Measurements from ENCODE around the gene MACC1.
"Not testable (repeated sequence)": the region's sequence is repeated elsewhere in the genome, so short reads cannot be mapped to it uniquely, and the experiment has no call there.

Gene MACC1

DNA sequence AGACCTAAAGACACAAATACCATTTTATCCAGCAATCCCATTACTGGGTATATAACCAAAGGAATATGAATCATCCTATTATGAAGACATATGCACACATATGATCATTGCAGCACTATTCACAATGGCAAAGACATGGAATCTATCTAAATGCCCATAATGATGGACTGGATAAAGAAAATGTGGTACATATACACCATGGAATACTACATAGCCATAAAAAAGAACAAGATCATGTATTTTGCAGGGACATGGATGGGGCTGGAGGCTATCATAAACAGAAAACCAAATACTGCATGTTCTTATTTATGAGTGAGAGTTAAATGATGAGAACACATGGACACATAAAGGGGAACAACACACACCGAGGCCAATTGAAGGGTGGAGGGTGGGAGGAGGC, 3.8 kb downstream of the MACC1 start:
- DNase-seq, result no peak
- Histone ChIP-seq H3K4me1 (no peaks in the 10 kb centered on the region), H3K27me3 (no peaks in the 10 kb centered on the region), H3K9me3 (no peaks in the 10 kb centered on the region), H3K36me3 (no peaks in the 10 kb centered on the region), H3K27ac (no peak overlapping the region), H3K4me3 (no peak overlapping the region)
- intact Hi-C loops (cut with DNase I; ENCODE audit: low total_unique reads), result no loop called here
- TF ChIP-seq, protein P1, sequence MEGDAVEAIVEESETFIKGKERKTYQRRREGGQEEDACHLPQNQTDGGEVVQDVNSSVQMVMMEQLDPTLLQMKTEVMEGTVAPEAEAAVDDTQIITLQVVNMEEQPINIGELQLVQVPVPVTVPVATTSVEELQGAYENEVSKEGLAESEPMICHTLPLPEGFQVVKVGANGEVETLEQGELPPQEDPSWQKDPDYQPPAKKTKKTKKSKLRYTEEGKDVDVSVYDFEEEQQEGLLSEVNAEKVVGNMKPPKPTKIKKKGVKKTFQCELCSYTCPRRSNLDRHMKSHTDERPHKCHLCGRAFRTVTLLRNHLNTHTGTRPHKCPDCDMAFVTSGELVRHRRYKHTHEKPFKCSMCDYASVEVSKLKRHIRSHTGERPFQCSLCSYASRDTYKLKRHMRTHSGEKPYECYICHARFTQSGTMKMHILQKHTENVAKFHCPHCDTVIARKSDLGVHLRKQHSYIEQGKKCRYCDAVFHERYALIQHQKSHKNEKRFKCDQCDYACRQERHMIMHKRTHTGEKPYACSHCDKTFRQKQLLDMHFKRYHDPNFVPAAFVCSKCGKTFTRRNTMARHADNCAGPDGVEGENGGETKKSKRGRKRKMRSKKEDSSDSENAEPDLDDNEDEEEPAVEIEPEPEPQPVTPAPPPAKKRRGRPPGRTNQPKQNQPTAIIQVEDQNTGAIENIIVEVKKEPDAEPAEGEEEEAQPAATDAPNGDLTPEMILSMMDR (IDR thresholded peaks at IDR 0.05), result no peak

DNA sequence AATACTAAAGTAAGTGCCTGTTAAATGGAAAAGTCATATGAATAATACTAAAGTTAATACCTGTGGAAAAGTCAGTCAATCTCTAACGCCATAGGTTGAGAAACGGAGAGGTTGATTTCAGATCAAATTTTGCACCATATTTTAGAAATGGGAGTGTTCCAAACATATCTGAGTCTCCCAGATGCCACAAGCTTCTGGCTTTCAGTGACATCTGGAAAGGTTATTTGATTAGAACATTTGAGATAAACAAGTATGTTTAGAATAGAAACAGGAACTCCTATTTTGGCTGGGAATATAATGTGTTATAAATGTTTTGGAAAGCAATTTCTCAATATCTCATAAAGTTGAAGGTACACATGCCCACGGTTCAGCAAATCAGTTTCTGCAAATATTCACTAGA, 5.8 kb downstream of the MACC1 start:
- H3K27ac ChIP-seq, result no peak overlapping the region
- H3K4me3 ChIP-seq, result no peak overlapping the region
- H3K27me3 ChIP-seq, result no peaks in the 10 kb centered on the region
- TF ChIP-seq, protein P1 (IDR thresholded peaks at IDR 0.05), result no peak
- no peaks in the 10 kb centered on the region for H3K9me3 ChIP-seq
- no peaks in the 10 kb centered on the region for H3K36me3 ChIP-seq
- H3K4me1 ChIP-seq, result no peaks in the 10 kb centered on the region
- no peak for DNase-seq
- intact Hi-C loops (cut with DNase I; ENCODE audit: low total_unique reads), result no loop called here

DNA sequence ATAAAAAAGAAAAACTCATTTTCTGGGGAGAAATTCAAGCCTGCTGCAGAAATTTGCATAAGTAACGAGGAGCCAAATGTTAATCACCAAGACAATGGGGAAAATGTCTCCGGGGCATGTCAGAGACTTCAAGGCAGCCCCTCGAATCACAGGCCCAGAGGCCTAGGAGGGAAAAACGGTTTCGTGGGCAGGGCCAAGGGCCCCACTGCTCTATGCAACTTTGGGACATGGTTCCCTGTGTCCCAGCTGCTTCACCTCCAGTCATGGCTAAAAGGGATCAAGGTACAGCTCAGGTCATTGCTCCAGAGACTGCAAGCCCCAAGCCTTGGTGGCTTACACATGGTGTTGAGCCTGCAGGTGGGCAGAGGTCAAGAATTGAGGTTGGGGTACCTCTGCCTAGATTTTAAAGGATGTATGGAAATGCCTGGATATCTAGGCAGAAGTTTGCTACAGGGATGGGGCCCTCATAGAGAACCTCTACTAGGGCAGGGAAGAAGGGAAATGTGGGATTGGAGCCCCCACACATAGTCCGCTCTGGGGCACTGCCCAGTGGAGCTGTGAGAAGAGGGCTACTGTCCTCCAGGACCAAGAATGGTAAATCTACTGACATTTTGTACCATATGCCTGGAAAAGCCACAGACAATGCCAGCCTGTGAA, 8.4 kb downstream of the MACC1 start:
- Histone ChIP-seq H3K27me3 (no peaks in the 10 kb centered on the region), H3K9me3 (no peaks in the 10 kb centered on the region), H3K4me3 (no peak overlapping the region), H3K27ac (no peak overlapping the region), H3K36me3 (no peaks in the 10 kb centered on the region), H3K4me1 (no peaks in the 10 kb centered on the region)
- DNase-seq, result no peak
- TF ChIP-seq, protein P1 (IDR thresholded peaks at IDR 0.05), result no peak
- intact Hi-C loops (cut with DNase I; ENCODE audit: low total_unique reads), result no loop called here

DNA sequence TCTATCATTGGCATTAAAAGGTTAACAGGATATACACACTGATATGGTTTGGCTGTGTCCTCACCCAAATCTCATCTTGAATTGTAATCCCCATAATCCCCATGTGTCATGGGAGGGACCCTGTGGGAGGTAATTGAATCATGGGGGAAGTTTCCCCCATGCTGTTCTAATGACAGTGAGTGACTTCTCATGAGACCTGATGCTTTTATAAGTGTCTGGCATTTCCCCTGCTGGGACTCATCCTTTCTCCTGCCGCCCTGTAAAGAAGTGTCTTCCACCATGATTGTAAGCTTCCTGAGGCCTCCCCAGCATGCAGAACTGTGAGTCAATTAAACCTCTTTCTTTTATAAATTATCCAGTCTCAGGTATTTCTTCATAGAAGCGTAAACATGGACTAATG, 9.4 kb downstream of the MACC1 start:
- H3K36me3 ChIP-seq; H3K4me3 ChIP-seq; H3K4me1 ChIP-seq; H3K9me3 ChIP-seq; H3K27me3 ChIP-seq; intact Hi-C loops (cut with DNase I; ENCODE audit: low total_unique reads); H3K27ac ChIP-seq; DNase-seq: not testable (repeated sequence)

DNA sequence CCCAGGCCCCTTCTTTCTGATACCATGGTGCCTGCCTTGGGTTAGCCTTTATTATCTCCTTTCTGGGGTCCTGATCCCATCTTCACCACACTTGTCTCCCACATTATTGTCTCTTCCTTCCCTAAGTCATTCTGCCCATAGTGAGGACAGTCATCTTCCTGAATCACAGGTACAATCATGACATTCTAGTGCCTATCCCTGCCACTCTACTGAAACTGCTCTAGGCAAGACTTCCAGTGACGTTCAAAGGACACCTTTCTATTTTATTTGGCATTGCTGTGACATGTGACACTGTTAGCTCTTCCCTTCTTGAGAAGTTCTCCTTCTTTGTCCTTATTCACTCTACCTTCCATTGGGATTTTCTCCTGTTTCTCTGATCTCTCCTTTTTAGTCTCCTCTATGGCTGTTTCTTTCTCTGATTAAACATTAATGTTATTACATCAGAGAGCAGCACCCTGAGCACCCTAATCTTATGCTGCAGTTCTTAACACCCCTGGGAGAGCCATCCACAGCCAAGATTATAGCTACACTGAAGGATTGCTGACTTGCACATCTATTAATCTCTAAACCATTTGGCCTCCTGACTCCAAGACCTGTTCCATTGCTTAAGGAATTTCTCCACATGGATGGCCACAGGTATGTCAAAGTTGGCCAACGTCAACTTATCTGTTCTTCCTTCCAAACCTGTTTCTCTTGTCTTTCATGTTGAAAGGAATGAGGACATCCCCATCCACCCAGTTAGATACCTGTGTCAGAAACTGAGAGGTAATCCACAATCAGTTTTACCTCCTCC, 10.9 kb downstream of the MACC1 start:
- Histone ChIP-seq H3K4me1 (no peaks in the 10 kb centered on the region), H3K4me3 (no peak overlapping the region), H3K36me3 (no peaks in the 10 kb centered on the region), H3K9me3 (no peaks in the 10 kb centered on the region), H3K27me3 (no peaks in the 10 kb centered on the region), H3K27ac (no peak overlapping the region)
- no peak for DNase-seq
- TF ChIP-seq, protein P1 (IDR thresholded peaks at IDR 0.05), result no peak
- intact Hi-C loops (cut with DNase I; ENCODE audit: low total_unique reads), result no loop called here

DNA sequence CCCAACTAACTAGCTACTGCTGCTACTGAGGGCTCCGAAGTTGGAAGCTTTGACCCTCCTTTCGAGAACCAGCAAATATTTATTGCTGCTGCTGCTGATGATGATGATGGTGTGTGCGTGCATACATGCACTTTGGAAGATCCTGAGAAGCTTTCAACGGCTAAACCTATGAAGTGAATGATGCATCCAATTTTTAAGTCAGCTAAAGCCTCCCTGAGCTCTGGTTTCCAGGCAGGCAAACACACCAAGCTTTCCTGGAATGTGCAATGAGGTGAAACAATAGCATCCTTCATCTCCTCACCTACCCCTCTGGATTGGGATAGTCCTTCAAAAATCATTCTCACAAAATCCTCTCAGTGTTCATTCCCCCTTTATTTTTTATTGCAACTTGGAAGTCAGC, 13.9 kb downstream of the MACC1 start:
- H3K27me3 ChIP-seq, result no peaks in the 10 kb centered on the region
- H3K9me3 ChIP-seq, result no peaks in the 10 kb centered on the region
- intact Hi-C loops (cut with DNase I; ENCODE audit: low total_unique reads), result no loop called here
- H3K4me3 ChIP-seq, result no peak overlapping the region
- no peaks in the 10 kb centered on the region for H3K4me1 ChIP-seq
- no peaks in the 10 kb centered on the region for H3K36me3 ChIP-seq
- TF ChIP-seq, protein P1 (IDR thresholded peaks at IDR 0.05), result no peak
- DNase-seq, result no peak
- no peak overlapping the region for H3K27ac ChIP-seq
